Activated CD4-positive, CD25-positive, alpha-beta regulatory T cell (primary cell): Measurements from ENCODE around the gene HAUS3.

Experiments used
- DNase-seq, 4 experiments: peaks; one replicate each; lab custom pipeline; 2025; lab: John Stamatoyannopoulos, UW

HAUS3 gene

GRCh38 chr4:2263926-2264321, 22.0 kb upstream of the HAUS3 start:
- no peak for DNase-seq

- DNase-seq = no peak
Observed at GRCh38 chr4:2262944-2263250, 21.0 kb upstream of the HAUS3 start.

GRCh38 chr4:2262145-2262943, 20.4 kb upstream of the HAUS3 start:
- peak; percentile 92 to 98 (median 96) for DNase-seq

- DNase-seq = no peak
Observed at GRCh38 chr4:2261853-2262144, 19.9 kb upstream of the HAUS3 start, which contains the start of gene MXD4. Gene MXD4 (minus strand): TSS chr4:2262109. CDS start chr4:2261980, 129 bp downstream.

- DNase-seq = peak in 3 of 4 experiments; percentile 18 to 31 (median 26)
Observed at GRCh38 chr4:2261110-2261852, 19.4 kb upstream of the HAUS3 start.

- no peak for DNase-seq
Observed at GRCh38 chr4:2260344-2261109, 18.6 kb upstream of the HAUS3 start.

DNA sequence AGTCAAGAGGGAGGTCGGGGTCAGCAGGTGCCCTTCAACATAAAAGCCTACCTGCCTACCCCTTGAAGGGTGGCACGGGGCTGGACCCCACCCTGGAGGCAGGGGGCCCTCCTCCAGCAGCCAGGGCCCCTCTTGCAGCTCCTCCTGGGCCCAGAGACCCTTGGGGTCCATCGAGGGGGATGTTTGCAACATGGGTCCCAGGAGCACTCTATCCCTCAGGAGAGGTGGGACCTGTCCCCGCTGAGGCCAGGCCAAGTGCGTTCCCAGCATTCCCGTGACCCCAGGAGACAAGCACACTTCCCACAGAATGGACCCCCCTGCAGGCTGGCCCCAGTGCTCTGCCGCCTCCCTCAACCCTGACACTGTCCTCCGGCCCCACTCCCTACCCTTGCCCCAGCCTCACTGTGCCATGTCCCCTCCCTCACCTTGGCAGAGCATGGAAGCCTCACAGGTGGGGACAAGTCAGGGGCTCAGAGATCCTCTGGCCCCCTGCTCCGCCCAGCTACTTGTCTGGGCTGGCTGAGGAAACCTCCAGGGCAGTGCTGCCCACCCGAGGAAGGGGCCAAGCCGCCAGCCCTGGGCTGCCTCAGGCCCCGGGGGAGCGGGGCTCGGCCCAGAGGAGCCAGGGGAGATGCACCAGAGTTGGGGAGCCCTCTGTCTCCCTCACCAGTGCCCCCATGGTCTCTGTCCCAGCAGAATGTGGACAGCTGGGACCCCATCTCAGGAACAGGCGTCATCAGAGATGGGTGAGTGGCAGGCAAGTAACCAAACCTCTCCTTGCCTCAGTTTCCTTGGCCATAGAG, 17.8 kb upstream of the HAUS3 start:
- no peak for DNase-seq

GRCh38 chr4:2259036-2259540, 17.2 kb upstream of the HAUS3 start:
- DNase-seq = no peak

- DNase-seq = no peak
Observed at GRCh38 chr4:2258091-2259035, 16.4 kb upstream of the HAUS3 start.

DNA sequence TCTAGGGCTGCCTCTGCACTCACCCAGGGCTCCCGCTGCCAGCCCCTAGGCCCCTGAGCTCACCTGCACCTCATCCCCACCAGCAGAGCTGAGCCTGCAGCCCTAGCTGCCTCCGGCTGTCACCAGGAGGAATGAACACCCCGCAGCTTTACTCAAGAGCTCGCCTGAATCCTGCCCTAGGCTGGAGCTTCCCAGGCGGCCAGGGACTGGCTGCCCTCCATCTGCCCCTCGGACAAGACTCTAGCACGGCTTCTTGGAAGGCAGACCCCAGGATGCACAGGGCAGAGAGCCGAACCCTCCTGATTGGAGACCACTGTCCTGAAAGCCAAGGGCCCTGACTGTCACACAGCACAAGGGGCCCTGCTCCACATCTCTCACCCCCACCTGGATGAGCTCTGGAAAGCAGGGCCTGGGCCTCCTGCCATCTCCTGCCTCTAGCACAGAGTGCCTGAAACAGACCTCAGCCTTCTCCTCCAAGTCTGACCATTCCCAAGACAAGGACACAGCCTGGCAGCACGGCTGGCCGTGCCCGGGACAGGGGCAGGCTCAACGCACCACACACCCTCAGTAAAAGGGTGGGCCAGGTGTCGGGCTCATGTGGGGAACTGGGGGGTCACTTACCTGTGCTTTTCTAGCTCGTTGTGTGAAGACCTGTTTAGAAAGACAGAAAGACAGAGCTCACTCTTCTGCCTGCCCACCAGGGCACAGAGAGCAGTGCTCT, 15.6 kb upstream of the HAUS3 start:
- DNase-seq = no peak

GRCh38 chr4:2256781-2257191, 14.9 kb upstream of the HAUS3 start:
- no peak for DNase-seq

- DNase-seq = no peak
Observed at GRCh38 chr4:2256156-2256731, 14.3 kb upstream of the HAUS3 start.

- DNase-seq = no peak
Observed at GRCh38 chr4:2255501-2256155, 13.7 kb upstream of the HAUS3 start.

DNA sequence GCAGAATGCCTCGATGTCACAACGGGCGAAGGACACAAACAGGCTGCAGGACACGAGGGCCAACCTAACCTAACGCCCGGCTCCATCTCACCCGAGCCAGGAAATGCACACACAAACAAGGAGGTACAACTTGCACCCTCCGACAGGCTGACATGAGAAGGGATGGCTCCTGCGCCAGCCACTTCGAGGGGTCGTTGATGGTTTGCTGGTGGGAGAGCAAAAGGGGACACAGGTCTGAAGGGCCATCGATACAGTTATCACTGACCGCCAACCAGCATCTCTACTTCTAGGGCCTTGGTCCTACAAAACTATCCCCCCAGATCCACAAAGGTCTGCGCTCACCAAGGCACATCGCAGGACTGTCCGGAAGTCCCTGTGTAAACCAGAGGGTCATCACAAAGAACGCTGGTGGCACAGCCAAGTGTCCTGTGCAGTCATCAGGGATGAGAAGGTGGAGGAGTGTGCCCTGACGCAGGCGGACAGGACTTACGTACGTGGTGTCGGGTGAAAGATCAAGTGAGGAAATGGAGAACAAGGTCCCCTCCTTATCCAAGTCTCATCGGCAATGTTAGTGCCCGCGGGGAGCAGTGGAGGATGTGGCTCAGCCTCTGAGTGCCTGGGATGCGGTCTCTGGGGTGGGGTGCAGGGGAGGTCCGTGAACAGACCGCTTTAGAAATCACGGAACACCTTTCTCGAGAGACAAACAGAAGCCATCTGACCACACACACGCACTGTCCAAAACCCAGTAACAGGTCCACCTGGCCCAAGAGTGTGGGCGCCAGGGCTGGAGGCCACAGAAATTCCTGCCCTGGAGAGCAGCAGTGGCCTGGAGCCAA, 13.0 kb upstream of the HAUS3 start:
- DNase-seq = no peak

DNA sequence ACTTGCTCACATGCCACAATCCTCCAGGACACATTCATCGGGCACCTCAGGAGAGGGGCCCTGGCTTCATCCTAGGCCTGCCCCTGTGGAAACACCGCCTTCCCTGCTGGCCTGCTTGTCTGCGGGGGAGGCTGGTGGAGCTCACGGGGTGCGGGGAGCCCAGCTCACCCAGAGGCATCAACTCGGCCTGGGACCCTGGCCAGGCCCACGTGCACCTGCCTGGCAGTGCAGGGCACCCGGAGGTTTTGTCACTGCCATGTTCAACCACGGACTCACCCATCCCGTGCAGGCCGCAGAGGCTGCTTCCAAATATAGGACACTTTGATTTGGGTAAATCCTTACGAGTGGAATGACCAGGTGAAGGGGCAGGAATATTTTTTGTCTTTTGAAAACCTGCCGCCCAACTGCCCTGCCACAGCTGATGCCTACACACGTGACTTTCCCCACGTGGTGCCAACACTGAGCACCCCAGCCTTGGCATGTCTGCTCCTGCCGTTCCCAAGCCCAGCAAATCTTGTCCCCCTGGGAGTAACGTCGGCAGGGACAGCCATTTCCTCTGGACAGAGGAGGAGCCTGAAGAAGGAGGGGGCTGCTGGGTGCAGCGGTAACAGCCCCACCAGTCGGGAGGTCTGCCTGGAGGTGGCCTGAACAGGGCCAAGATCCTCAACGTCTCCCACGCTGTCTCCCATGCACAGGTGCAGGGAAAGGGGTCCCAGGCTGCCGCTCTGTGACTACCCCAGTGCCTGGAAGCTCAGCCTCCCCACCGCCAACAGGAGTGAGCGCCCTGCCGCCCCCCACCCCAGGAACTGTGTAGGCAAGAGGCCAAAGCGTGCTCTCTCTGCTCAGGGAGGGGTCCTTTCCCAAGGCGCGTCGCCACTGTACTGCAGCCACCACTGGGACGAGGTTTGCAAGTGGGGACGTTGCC, 11.5 kb upstream of the HAUS3 start:
- DNase-seq = no peak

GRCh38 chr4:2252530-2253091, 10.7 kb upstream of the HAUS3 start:
- no peak for DNase-seq
